Measurements from ENCODE around the gene TSPAN19.

Gene TSPAN19

GRCh38 chr12:84983289-84983688 is 52.8 kb downstream of the TSPAN19 start:
- Mint-ChIP-seq H3K9me3 (no peaks in the 10 kb centered on the region), H3K36me3 (no peaks in the 10 kb centered on the region), H3K27ac (peak overlapping the region; percentile 14), H3K4me3 (no peak overlapping the region), H3K4me1 (no peaks in the 10 kb centered on the region), H3K27me3 (no peaks in the 10 kb centered on the region)
- DNase-seq, result no peak
- CTCF ChIA-PET, result no interaction called here

GRCh38 chr12:84982888-84983287 is 53.2 kb downstream of the TSPAN19 start:
- Mint-ChIP-seq H3K27me3 (no peaks in the 10 kb centered on the region), H3K9me3 (no peaks in the 10 kb centered on the region), H3K27ac (peak overlapping the region; percentile 14), H3K4me1 (no peaks in the 10 kb centered on the region), H3K4me3 (no peak overlapping the region), H3K36me3 (no peaks in the 10 kb centered on the region)
- DNase-seq, result no peak
- CTCF ChIA-PET, result no interaction called here

- H3K4me3 Mint-ChIP-seq, result no peak overlapping the region
- no peaks in the 10 kb centered on the region for H3K27me3 Mint-ChIP-seq
- no peaks in the 10 kb centered on the region for H3K4me1 Mint-ChIP-seq
- CTCF ChIA-PET, result interaction anchor here (0.7 kb wide), 1 partner anchor 160 kb away, joined by 3 read pairs; no protein-coding TSS in a partner anchor
- no peak for DNase-seq
- no peaks in the 10 kb centered on the region for H3K36me3 Mint-ChIP-seq
- no peak overlapping the region for H3K27ac Mint-ChIP-seq
- no peaks in the 10 kb centered on the region for H3K9me3 Mint-ChIP-seq
Observed at GRCh38 chr12:84978921-84979320, 57.2 kb downstream of the TSPAN19 start.

GRCh38 chr12:84976133-84976532 is 59.9 kb downstream of the TSPAN19 start:
- Mint-ChIP-seq H3K4me3 (no peak overlapping the region), H3K4me1 (no peaks in the 10 kb centered on the region), H3K36me3 (no peaks in the 10 kb centered on the region), H3K9me3 (no peaks in the 10 kb centered on the region), H3K27me3 (no peaks in the 10 kb centered on the region), H3K27ac (no peak overlapping the region)
- CTCF ChIA-PET, result no interaction called here
- DNase-seq, result no peak

GRCh38 chr12:84974155-84974815 is 61.8 kb downstream of the TSPAN19 start:
- no peaks in the 10 kb centered on the region for H3K9me3 Mint-ChIP-seq
- CTCF ChIA-PET, result no interaction called here

GRCh38 chr12:84973026-84973425 is 63.1 kb downstream of the TSPAN19 start:
- no peaks in the 10 kb centered on the region for H3K27me3 Mint-ChIP-seq
- no peak overlapping the region for H3K27ac Mint-ChIP-seq
- CTCF ChIA-PET, result no interaction called here
- H3K4me3 Mint-ChIP-seq, result no peak overlapping the region
- no peak for DNase-seq
- H3K9me3 Mint-ChIP-seq, result no peaks in the 10 kb centered on the region
- H3K4me1 Mint-ChIP-seq, result no peaks in the 10 kb centered on the region
- no peaks in the 10 kb centered on the region for H3K36me3 Mint-ChIP-seq

More at GRCh38 chr12:84974155-84974815, 61.8 kb downstream of the TSPAN19 start:
- DNase-seq, result no peak
- H3K27me3 Mint-ChIP-seq, result no peaks in the 10 kb centered on the region
- H3K27ac Mint-ChIP-seq, result no peak overlapping the region
- H3K36me3 Mint-ChIP-seq, result no peaks in the 10 kb centered on the region
- no peaks in the 10 kb centered on the region for H3K4me1 Mint-ChIP-seq
- H3K4me3 Mint-ChIP-seq, result no peak overlapping the region

- CTCF ChIA-PET, result no interaction called here
- Mint-ChIP-seq H3K36me3 (no peaks in the 10 kb centered on the region), H3K27ac (no peak overlapping the region), H3K4me1 (no peaks in the 10 kb centered on the region), H3K9me3 (no peaks in the 10 kb centered on the region), H3K27me3 (no peaks in the 10 kb centered on the region), H3K4me3 (no peak overlapping the region)
- no peak for DNase-seq
Observed at GRCh38 chr12:84969226-84969625, 66.9 kb downstream of the TSPAN19 start.
